ENCODE results near the gene RANGAP1.

- no peak for TF ChIP-seq CTCF (IDR thresholded peaks at IDR 0.05; ENCODE audit: low read depth, low read length)
- no peak for TF ChIP-seq EZH2phosphoT487 (IDR thresholded peaks at IDR 0.05; ENCODE audit: low read depth)
Measured at GRCh38 chr22:41230401-41230785, 55.6 kb downstream of the RANGAP1 start.

Measured in OCI-LY3 (cell line).